ENCODE results near the gene SNX14.
A peak's percentile ranks its signal among the peaks of the same experiment; 100 is the strongest.

Gene SNX14

GRCh38 chr6:85641522-85641896, 47.9 kb upstream of the SNX14 start:
- H3K36me3 ChIP-seq (ENCODE audit: control insufficient read depth, low read length): peaks cover 70% of the 10 kb centered on the region
- peaks cover 38% of the 10 kb centered on the region for H4K20me1 ChIP-seq (ENCODE audit: control insufficient read depth, insufficient read depth, low read depth, low read length)
- H3K4me3 ChIP-seq (ENCODE audit: low read length): peak overlapping the region; percentile 82
- TF ChIP-seq CTCF (IDR thresholded peaks at IDR 0.05; ENCODE audit: low read depth, low read length, poor library complexity, severe bottlenecking) (no peak), EZH2phosphoT487 (IDR thresholded peaks at IDR 0.05; ENCODE audit: borderline replicate concordance, low read length) (no peak)
- peak overlapping the region; percentile 91 for H3K27ac ChIP-seq (ENCODE audit: low read depth, low read length)
- 0 out of 2 replicates have a peak, but pooled peaks cover 3% of the 10 kb centered on the region for H3K9me3 ChIP-seq (ENCODE audit: control insufficient read depth, insufficient read depth, low read length)
- peaks cover 76% of the 10 kb centered on the region for H3K79me2 ChIP-seq (ENCODE audit: control insufficient read depth, low read length)
- H3K4me2 ChIP-seq (ENCODE audit: low read length): peak overlapping the region; percentile 84
- peaks cover 13% of the 10 kb centered on the region for H3F3A ChIP-seq (ENCODE audit: control insufficient read depth, insufficient read depth)
- H3K9me2 ChIP-seq (replicated peaks; ENCODE audit: control insufficient read depth, low read length): no peaks in the 10 kb centered on the region
- peaks cover 54% of the 10 kb centered on the region for H3K4me1 ChIP-seq (ENCODE audit: control insufficient read depth, low read length)
- no peaks in the 10 kb centered on the region; the same call in 1 of the 2 replicates for H3K27me3 ChIP-seq (ENCODE audit: control insufficient read depth, low read length)

- TF ChIP-seq CTCF (IDR thresholded peaks at IDR 0.05; ENCODE audit: low read depth, low read length, poor library complexity, severe bottlenecking) (no peak), EZH2phosphoT487 (IDR thresholded peaks at IDR 0.05; ENCODE audit: borderline replicate concordance, low read length) (no peak)
- Histone ChIP-seq H4K20me1 (ENCODE audit: control insufficient read depth, insufficient read depth, low read depth, low read length) (peaks cover 38% of the 10 kb centered on the region), H3K79me2 (ENCODE audit: control insufficient read depth, low read length) (peaks cover 83% of the 10 kb centered on the region), H3K27ac (ENCODE audit: low read depth, low read length) (no peak overlapping the region), H3F3A (ENCODE audit: control insufficient read depth, insufficient read depth) (peaks cover 13% of the 10 kb centered on the region), H3K9me2 (replicated peaks; ENCODE audit: control insufficient read depth, low read length) (no peaks in the 10 kb centered on the region), H3K27me3 (ENCODE audit: control insufficient read depth, low read length) (no peaks in the 10 kb centered on the region; the same call in 1 of the 2 replicates), H3K4me2 (ENCODE audit: low read length) (peak overlapping the region; percentile 84), H3K4me1 (ENCODE audit: control insufficient read depth, low read length) (peaks cover 54% of the 10 kb centered on the region), H3K36me3 (ENCODE audit: control insufficient read depth, low read length) (peaks cover 76% of the 10 kb centered on the region), H3K9me3 (ENCODE audit: control insufficient read depth, insufficient read depth, low read length) (0 out of 2 replicates have a peak, but pooled peaks cover 3% of the 10 kb centered on the region), H3K4me3 (ENCODE audit: low read length) (peak overlapping the region; percentile 82)
Measured at GRCh38 chr6:85640821-85641220, 47.2 kb upstream of the SNX14 start.

GRCh38 chr6:85637579-85637978, 43.9 kb upstream of the SNX14 start:
- Histone ChIP-seq H3K27ac (ENCODE audit: low read depth, low read length) (no peak overlapping the region), H3K4me3 (ENCODE audit: low read length) (no peak overlapping the region), H3K27me3 (ENCODE audit: control insufficient read depth, low read length) (no peaks in the 10 kb centered on the region; the same call in 1 of the 2 replicates), H3K4me1 (ENCODE audit: control insufficient read depth, low read length) (peaks cover 41% of the 10 kb centered on the region), H4K20me1 (ENCODE audit: control insufficient read depth, insufficient read depth, low read depth, low read length) (peaks cover 46% of the 10 kb centered on the region), H3K4me2 (ENCODE audit: low read length) (no peak overlapping the region), H3F3A (ENCODE audit: control insufficient read depth, insufficient read depth) (peaks cover 7% of the 10 kb centered on the region; the same call in 1 of the 2 replicates), H3K9me2 (replicated peaks; ENCODE audit: control insufficient read depth, low read length) (no peaks in the 10 kb centered on the region), H3K79me2 (ENCODE audit: control insufficient read depth, low read length) (peaks cover 98% of the 10 kb centered on the region), H3K9me3 (ENCODE audit: control insufficient read depth, insufficient read depth, low read length) (no peaks in the 10 kb centered on the region), H3K36me3 (ENCODE audit: control insufficient read depth, low read length) (peaks cover 97% of the 10 kb centered on the region)
- TF ChIP-seq CTCF (IDR thresholded peaks at IDR 0.05; ENCODE audit: low read depth, low read length, poor library complexity, severe bottlenecking): no peak
- no peak for TF ChIP-seq EZH2phosphoT487 (IDR thresholded peaks at IDR 0.05; ENCODE audit: borderline replicate concordance, low read length)
